ENCODE measurements around the gene PPP1R14B. TPM values are rescaled to one million over a fixed set of nuclear protein-coding genes. Genes with fewer than 3 reads are reported as not detected.

PPP1R14B gene
- total and polyA plus RNA-seq, 4 donors, result 110 to 146 (median 137) TPM

DNA sequence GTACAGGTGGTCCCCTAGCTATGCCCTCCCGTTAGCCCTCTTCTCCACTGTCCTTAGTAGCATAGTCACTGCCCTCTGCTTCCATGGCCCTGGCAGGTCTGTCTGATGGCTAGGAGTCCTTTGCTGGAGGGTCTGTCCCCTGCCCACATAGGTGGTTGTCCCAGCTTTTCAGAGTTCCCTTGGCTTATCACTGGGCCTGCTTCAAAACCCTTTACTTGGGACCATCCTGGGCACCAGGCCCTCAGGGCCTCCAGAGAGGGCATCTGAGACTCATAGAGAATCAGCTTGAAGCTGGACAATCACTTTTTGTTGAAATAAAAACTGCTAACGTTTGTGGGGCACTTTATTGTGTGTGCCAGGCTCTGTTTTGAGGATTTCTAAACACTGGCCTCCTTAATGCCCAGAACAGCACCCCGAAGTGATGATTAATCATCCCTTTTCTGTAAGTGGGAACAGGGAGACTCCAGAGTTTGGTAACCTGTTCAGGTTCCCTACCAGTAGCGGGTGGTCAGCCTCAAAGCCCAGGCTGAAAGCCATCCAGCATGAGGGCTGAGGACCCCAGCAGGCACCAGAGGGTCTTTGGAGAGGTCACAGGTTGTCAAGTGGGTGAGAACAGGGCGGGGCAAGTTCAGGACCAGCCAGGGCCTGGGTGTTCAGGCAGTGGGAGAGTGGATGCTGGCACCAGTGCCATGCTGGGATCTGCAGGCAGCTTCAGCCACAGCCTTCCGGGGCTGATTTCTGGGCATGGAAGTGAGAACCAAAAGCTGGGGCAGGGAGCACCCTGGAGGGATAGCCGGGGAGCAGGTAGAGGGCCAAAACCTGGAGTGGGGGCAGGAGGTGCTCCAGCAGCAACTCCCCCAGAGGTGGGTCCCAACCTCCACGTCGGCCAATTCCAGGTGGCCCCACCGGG lies 43.9 kb upstream of the PPP1R14B start:
- intact Hi-C loops (cut with DNase I), result no loop called here
- no peak for DNase-seq
- 54 to 55% methylated on average over 10 of the region's 10 CpGs for whole genome bisulfite sequencing, 2 donors

DNA sequence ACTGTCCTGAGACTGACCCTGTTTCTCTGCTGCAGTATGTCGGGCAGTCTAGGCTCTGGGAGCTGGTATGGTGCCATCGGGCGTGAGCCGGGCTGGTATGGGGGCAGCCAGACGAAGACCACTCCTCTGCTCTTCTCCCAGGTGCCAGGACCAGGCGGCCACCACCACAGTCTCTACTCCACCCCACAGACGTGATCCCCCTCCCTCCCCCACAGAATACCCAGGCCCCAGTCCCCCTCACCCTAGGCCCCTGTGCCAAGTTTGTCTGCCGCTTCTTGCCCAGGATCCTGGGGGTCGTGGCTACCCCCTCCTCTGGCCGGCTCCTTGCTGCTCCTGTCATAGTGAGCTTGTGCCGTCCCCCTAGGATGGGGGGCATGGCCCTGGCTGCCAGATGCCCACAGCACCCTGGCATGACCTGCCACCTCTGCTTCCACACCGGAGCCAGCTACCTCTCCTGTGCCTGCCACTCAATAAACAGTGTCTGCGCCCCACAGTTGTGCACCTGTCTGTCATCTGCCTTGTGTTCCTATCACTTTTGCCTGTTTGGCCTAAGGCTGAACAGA lies 42.3 kb upstream of the PPP1R14B start:
- 92 to 93% methylated on average over 13 of the region's 13 CpGs for WGBS, 2 donors
- Histone ChIP-seq H3K27me3 (ENCODE audit: control insufficient read depth in 1 of 2, insufficient read depth in 2 of 2, low read length in 1 of 2) (no peaks in the 10 kb centered on the region), H3K4me3 (ENCODE audit: low read length in 2 of 2) (no peak overlapping the region), H3K9me3 (ENCODE audit: control insufficient read depth, low read length) (no peaks in the 10 kb centered on the region), H3K4me1 (ENCODE audit: control insufficient read depth in 1 of 2, insufficient read depth in 2 of 2, low read length in 2 of 2) (no peaks in the 10 kb centered on the region), H3K36me3 (ENCODE audit: control insufficient read depth in 1 of 2, insufficient read depth in 2 of 2, low read length in 1 of 2) (no peaks in the 10 kb centered on the region), H3K27ac (ENCODE audit: low read depth in 1 of 2, low read length in 2 of 2) (no peak overlapping the region)
- ATAC-seq (ENCODE audit: low FRiP score), result no peak
- DNase-seq, result no peak
- intact Hi-C loops (cut with DNase I), result no loop called here

More for the DNA sequence above, 43.9 kb upstream of the PPP1R14B start:
- Histone ChIP-seq H3K27me3 (ENCODE audit: control insufficient read depth in 1 of 2, insufficient read depth in 2 of 2, low read length in 1 of 2) (no peaks in the 10 kb centered on the region), H3K4me1 (ENCODE audit: control insufficient read depth in 1 of 2, insufficient read depth in 2 of 2, low read length in 2 of 2) (no peaks in the 10 kb centered on the region), H3K27ac (ENCODE audit: low read depth in 1 of 2, low read length in 2 of 2) (no peak overlapping the region), H3K9me3 (ENCODE audit: control insufficient read depth, low read length) (no peaks in the 10 kb centered on the region), H3K36me3 (ENCODE audit: control insufficient read depth in 1 of 2, insufficient read depth in 2 of 2, low read length in 1 of 2) (no peaks in the 10 kb centered on the region), H3K4me3 (ENCODE audit: low read length in 2 of 2) (no peak overlapping the region)
- ATAC-seq (ENCODE audit: low FRiP score), result no peak

DNA sequence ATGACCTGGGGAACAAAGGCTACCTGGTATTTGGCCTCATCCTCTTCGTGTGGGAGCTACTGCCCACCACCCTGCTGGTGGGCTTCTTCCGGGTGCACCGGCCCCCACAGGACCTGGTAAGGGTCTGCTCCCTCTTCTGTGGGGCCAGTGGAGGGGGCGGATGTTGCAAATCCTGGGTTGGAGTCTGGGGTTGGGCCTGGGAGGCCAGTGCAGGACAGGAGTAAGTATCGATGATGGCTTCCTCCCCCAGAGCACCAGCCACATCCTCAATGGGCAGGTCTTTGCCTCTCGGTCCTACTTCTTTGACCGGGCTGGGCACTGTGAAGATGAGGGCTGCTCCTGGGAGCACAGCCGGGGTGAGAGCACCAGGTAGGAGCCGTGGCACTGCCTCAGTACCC lies 41.6 kb upstream of the PPP1R14B start:
- no peaks in the 10 kb centered on the region for H3K27me3 ChIP-seq (ENCODE audit: control insufficient read depth in 1 of 2, insufficient read depth in 2 of 2, low read length in 1 of 2)
- WGBS, 2 donors, result 90 to 92% methylated on average over 9 of the region's 9 CpGs
- H3K4me1 ChIP-seq (ENCODE audit: control insufficient read depth in 1 of 2, insufficient read depth in 2 of 2, low read length in 2 of 2), result no peaks in the 10 kb centered on the region
- H3K9me3 ChIP-seq (ENCODE audit: control insufficient read depth, low read length), result no peaks in the 10 kb centered on the region
- DNase-seq (no peak), ATAC-seq (ENCODE audit: low FRiP score) (no peak)
- intact Hi-C loops (cut with DNase I), result no loop called here
- H3K36me3 ChIP-seq (ENCODE audit: control insufficient read depth in 1 of 2, insufficient read depth in 2 of 2, low read length in 1 of 2), result no peaks in the 10 kb centered on the region
- no peak overlapping the region for H3K27ac ChIP-seq (ENCODE audit: low read depth in 1 of 2, low read length in 2 of 2)
- no peak overlapping the region for H3K4me3 ChIP-seq (ENCODE audit: low read length in 2 of 2)

DNA sequence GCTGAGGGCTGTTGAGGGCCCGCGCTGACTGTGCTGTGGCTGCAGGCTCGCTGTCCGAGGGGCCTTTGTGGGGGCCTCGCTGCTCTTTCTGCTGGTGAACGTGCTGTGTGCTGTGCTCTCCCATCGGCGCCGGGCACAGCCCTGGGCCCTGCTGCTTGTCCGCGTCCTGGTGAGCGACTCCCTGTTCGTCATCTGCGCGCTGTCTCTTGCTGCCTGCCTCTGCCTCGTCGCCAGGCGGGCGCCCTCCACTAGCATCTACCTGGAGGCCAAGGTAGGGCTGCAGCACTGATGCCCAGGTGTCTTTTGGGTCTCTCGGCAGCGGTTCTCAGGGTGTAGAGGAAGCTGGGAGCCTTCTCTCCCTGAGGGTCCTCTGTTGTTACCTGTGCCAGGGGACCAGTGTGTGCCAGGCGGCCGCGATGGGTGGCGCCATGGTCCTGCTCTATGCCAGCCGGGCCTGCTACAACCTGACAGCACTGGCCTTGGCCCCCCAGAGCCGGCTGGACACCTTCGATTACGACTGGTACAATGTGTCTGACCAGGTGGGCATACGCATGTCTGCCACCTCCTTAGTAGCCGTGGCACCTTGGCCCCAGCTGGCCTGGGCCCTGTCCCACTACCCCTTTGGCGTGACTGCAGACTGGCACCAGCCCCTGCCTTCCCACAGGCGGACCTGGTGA lies 41.1 kb upstream of the PPP1R14B start:
- H3K27me3 ChIP-seq (ENCODE audit: control insufficient read depth in 1 of 2, insufficient read depth in 2 of 2, low read length in 1 of 2), result no peaks in the 10 kb centered on the region
- H3K27ac ChIP-seq (ENCODE audit: low read depth in 1 of 2, low read length in 2 of 2), result no peak overlapping the region
- DNase-seq (no peak), ATAC-seq (ENCODE audit: low FRiP score) (no peak)
- intact Hi-C loops (cut with DNase I), result no loop called here
- no peak overlapping the region for H3K4me3 ChIP-seq (ENCODE audit: low read length in 2 of 2)
- no peaks in the 10 kb centered on the region for H3K4me1 ChIP-seq (ENCODE audit: control insufficient read depth in 1 of 2, insufficient read depth in 2 of 2, low read length in 2 of 2)
- no peaks in the 10 kb centered on the region for H3K36me3 ChIP-seq (ENCODE audit: control insufficient read depth in 1 of 2, insufficient read depth in 2 of 2, low read length in 1 of 2)
- 96 to 97% methylated on average over 33 of the region's 33 CpGs for WGBS, 2 donors
- H3K9me3 ChIP-seq (ENCODE audit: control insufficient read depth, low read length), result no peaks in the 10 kb centered on the region

DNA sequence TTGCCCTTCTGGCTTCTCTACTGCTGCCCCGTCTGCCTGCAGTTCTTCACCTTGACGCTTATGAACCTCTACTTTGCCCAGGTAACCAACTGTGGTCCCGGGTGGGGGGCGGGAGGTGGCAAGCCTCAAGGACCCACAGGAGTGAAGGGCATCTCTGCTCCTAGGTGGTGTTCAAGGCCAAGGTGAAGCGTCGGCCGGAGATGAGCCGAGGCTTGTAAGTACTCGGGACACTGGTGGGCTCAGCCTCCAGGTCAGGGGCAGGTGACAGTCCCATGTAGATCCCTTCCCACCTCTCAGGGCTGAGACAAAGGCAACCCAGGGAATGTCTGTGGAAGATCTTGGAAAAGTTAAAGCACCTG lies 40.0 kb upstream of the PPP1R14B start:
- DNase-seq (no peak), ATAC-seq (ENCODE audit: low FRiP score) (no peak)
- 88 to 90% methylated on average over 9 of the region's 9 CpGs for WGBS, 2 donors
- H3K36me3 ChIP-seq (ENCODE audit: control insufficient read depth in 1 of 2, insufficient read depth in 2 of 2, low read length in 1 of 2), result no peaks in the 10 kb centered on the region
- H3K4me3 ChIP-seq (ENCODE audit: low read length in 2 of 2), result no peak overlapping the region
- H3K4me1 ChIP-seq (ENCODE audit: control insufficient read depth in 1 of 2, insufficient read depth in 2 of 2, low read length in 2 of 2), result no peaks in the 10 kb centered on the region
- H3K27ac ChIP-seq (ENCODE audit: low read depth in 1 of 2, low read length in 2 of 2), result no peak overlapping the region
- H3K9me3 ChIP-seq (ENCODE audit: control insufficient read depth, low read length), result no peaks in the 10 kb centered on the region
- H3K27me3 ChIP-seq (ENCODE audit: control insufficient read depth in 1 of 2, insufficient read depth in 2 of 2, low read length in 1 of 2), result no peaks in the 10 kb centered on the region
- intact Hi-C loops (cut with DNase I), result no loop called here

DNA sequence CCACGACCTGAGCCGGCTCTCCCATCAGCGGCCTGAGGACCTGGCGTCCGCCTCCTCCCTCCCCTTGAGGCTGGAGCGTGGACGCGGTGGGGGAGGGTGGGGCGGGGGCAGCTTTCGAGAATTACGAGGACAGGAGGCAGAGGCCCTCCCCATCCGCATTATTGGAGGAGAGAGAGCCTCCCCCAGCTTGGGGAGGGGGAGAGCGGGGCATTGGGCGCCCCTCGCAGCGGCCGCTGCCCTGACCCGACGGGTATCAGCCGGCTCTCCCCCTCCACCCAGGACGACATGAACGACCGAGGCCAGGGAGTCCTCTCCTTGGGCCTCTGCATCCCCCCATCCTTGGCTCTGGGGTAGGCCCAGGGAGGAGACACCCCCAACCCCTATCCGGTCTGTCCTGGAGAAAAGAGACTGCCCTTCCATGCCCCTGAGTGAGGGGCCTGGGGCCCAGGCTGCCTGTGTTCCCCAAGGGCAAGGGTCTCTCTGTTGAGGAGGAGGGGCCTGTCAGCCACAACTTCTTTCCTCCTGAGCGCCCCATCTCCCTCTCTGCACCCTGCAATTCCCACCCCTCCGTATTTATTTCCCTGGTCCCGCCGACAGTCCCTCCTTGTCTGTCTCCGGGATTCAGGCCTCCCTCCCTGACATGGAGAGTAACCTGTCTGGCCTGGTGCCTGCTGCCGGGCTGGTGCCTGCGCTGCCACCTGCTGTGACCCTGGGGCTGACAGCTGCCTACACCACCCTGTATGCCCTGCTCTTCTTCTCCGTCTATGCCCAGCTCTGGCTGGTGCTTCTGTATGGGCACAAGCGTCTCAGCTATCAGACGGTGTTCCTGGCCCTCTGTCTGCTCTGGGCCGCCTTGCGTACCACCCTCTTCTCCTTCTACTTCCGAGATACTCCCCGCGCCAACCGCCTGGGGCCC lies 39.4 kb upstream of the PPP1R14B start:
- H3K4me1 ChIP-seq (ENCODE audit: control insufficient read depth in 1 of 2, insufficient read depth in 2 of 2, low read length in 2 of 2), result no peaks in the 10 kb centered on the region

DNA sequence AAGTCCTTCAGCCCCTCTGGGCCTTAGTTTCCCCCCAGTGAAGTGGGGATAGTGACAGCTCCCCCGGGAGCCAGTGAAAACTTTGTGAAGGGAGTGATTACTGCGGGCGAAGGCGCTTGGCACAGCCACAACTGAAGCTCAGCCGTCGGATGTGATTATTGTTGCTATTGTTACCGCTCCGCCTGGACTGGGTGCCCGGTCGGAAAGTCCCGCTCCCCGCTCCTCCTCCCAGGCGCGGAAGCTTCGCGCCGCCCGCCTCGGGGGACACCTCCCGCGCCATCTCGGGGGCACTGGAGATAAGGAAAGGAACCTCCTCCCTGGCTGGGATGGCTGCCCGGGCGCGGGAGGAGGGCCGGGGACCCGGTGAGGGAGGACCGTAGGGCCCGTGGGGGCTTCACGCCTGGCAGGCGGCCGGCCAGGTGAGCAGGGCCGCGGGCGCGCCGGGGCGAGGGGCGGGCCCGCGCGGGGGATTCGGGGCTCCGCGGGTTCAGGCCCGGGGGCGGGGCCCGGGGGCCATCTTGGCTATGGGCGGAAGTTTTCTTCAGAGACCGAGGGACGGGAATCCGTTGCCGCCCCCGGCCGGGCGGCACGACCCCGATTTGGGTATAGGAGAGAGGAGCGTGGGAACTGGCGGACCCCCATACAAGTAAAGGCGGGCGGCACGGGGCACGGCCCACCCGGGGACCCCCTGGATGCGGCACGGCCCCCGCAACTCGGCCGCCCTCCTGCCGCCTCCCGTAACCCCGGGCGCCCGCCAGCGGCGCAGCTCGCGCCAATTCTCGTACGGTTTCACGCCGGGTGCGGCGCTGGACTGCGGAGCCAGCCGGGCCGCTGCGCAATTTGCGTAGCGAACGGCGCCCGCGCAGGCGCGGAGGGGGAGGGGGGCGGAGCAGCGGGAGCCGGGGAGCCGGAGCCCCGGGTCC lies 38.5 kb upstream of the PPP1R14B start, which contains the start of gene GPR137:
Gene GPR137, plus strand, starts transcription at position 887 of the 923 bp plus-strand sequence. CDS start 677 bp downstream, outside the sequence.
- intact Hi-C loops (cut with DNase I), result no loop called here
- Histone ChIP-seq H3K4me1 (ENCODE audit: control insufficient read depth in 1 of 2, insufficient read depth in 2 of 2, low read length in 2 of 2) (no peaks in the 10 kb centered on the region), H3K4me3 (ENCODE audit: low read length in 2 of 2) (peak within 1 kb of the TSS; percentile 77 to 88), H3K36me3 (ENCODE audit: control insufficient read depth in 1 of 2, insufficient read depth in 2 of 2, low read length in 1 of 2) (no peaks in the 10 kb centered on the region), H3K27ac (ENCODE audit: low read depth in 1 of 2, low read length in 2 of 2) (peak within 1 kb of the TSS; percentile 5 to 72), H3K27me3 (ENCODE audit: control insufficient read depth in 1 of 2, insufficient read depth in 2 of 2, low read length in 1 of 2) (no peaks in the 10 kb centered on the region), H3K9me3 (ENCODE audit: control insufficient read depth, low read length) (no peaks in the 10 kb centered on the region)
- 0 to 1% methylated on average over 67 to 102 of the region's 102 CpGs for WGBS, 2 donors
- DNase-seq (peak; percentile 91 to 96), ATAC-seq (ENCODE audit: low FRiP score) (peak; percentile 90)

More for the DNA sequence above, 39.4 kb upstream of the PPP1R14B start:
- WGBS, 2 donors, result 24 to 31% methylated on average over 30 to 40 of the region's 40 CpGs
- Histone ChIP-seq H3K36me3 (ENCODE audit: control insufficient read depth in 1 of 2, insufficient read depth in 2 of 2, low read length in 1 of 2) (no peaks in the 10 kb centered on the region), H3K27me3 (ENCODE audit: control insufficient read depth in 1 of 2, insufficient read depth in 2 of 2, low read length in 1 of 2) (no peaks in the 10 kb centered on the region), H3K4me3 (ENCODE audit: low read length in 2 of 2) (peak overlapping the region; percentile 55 to 77), H3K9me3 (ENCODE audit: control insufficient read depth, low read length) (no peaks in the 10 kb centered on the region), H3K27ac (ENCODE audit: low read depth in 1 of 2, low read length in 2 of 2) (no peak overlapping the region)
- no peak for DNase-seq
- intact Hi-C loops (cut with DNase I), result no loop called here
- ATAC-seq (ENCODE audit: low FRiP score), result no peak
